Measurements from ENCODE around the gene EXOSC2.
"Not testable (repeated sequence)": the region's sequence is repeated elsewhere in the genome, so short reads cannot be mapped to it uniquely, and the experiment has no call there.

Gene EXOSC2

DNA sequence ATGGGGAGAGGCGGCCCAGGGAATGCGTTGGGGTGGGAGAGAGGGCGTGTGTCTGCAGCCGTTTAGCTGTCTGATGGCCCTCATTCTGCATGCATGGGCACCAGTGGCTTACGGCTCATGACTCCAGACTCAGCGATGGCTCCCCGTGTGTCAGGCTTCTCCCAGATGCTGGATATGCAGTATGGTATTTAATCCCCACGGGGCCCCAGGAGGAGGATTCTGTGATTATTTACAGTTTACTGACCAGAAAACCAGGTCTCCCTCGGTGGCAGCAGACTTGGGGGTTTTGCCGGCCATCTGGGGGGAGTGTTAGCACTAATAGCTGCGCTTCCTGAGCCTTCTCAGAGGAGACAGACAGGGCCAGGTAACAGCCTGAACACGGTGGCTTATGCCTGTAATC, 24.9 kb upstream of the EXOSC2 start:
- no peak for DNase-seq

DNA sequence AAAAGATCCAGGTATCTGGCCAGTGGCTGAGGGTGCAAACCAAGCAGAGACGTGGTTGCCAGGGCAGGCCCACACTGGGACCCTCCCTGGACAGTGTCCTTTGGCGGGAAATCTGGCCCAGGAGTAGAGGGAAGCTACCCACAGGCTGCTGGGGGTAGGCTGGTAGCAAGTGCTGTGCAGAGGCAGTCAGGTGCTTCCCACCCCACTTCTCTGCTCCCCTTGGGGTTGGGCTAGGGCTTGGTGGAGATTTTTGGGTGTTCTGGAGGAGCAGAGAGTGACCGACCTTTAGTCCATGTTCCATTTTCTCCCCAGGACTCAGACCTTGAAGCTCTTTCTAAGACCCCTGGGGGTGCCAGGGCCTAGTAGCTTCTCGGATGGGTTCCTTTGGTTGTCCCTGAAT, 23.6 kb upstream of the EXOSC2 start:
- DNase-seq = no peak

DNA sequence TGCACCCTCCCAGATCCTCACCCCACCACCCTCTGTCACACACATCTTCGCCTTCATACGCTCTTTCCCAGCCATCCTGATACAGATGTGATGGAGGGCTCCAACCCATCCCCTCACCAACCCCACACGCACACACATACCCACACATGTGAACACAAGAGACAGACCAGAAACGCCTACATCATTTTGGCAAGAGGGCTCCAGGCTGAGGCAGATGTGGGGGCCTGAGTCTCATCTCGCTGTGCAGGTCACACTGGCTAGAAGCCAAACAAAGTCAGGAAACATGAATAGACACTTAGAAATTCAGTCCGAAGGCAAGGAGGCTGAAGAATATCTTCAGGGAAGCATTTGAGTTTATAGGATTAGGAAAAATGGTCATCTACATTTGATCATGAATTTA, 22.9 kb upstream of the EXOSC2 start:
- peak; percentile 43 for DNase-seq

DNA sequence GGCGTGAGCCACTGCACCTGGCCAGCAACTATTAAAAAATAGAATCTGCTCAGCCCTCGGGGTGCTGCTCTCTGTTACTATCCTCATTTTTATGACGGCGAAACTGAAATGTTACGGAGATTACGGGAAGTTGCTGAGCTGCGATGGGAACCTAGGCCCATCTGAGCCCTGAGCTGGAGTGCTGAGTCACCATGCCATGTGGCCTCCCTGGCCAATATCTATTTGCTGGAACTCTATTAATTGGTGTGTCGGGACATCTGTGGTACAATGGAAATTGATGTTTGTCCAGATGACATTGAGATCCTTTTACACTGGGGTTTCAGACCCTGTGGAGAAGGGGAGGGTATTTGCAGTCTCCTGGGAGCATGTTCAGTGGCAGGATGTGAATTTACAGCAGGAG, 21.1 kb upstream of the EXOSC2 start:
- DNase-seq = no peak

DNA sequence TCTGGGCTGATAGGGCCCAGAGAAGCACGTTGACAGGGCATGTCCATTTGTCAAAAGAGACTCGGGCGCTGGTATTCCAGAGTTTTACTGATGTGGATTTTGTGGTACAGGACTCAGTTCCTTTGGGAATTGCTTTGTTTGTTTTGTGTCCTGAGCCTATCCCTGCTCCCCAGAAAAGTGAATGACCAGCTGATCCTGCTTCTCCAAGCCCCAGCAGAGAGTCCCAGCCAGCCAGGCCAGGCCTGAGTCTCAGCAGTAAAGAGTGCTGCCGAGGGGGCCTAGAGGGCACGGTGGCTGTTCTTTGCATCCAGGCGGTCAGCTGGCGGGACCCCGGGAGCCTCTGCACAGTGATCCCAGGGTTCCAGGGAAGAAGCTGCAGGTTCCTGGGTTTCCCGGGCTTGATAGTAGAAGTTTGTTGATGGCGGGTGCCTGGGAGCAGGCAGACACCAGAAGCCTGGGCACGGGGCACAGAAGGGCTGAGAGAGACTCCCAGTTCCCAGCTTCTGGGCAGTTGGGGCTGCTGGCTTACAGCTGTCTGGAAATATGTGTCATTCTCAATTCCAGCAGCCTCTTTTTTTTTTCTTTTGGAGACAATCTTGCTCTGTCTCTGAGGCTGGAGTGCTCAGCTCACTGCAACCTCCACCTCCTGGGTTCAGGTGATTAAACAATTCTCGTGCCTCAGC, 20.5 kb upstream of the EXOSC2 start:
- DNase-seq = no peak

DNA sequence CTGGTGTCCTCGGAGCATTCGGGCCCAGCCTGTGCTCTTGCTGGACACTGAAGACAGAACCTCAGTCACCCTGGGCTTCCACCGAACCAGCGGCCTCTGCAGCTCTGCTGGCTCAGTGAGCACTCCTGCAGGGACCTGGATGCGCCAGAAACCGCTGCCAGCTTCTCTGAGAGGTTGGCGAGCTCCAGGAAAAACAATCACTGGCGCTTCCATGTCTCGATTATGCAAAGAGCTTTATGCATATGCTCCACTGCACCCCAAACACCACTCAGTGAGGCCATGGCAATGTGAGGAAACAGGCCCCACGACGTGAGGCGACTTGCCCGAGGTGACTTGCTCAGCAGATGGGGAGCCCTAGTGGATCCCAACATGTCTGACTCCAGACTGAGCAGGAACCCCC, 18.2 kb upstream of the EXOSC2 start:
- DNase-seq = no peak

DNA sequence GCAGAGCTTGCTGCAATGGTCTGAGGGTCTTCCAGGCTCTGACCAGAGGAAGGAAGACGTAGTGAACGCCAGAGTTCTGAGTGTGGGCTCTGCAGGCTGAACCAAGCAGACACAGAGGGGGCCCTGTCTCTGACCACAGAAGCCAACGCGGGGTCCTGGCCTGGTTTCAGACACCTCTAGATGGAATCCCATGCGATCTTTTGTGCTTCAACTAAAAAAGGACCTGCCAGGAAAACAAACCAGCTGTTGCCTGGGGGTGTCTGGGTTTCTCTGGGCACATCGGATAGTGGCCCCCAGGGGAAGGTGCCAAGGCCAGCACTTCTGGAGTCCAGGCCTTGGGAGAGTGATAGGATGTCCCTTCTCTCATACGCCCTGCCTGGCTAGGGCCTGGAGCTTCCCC, 16.3 kb upstream of the EXOSC2 start:
- DNase-seq = no peak

DNA sequence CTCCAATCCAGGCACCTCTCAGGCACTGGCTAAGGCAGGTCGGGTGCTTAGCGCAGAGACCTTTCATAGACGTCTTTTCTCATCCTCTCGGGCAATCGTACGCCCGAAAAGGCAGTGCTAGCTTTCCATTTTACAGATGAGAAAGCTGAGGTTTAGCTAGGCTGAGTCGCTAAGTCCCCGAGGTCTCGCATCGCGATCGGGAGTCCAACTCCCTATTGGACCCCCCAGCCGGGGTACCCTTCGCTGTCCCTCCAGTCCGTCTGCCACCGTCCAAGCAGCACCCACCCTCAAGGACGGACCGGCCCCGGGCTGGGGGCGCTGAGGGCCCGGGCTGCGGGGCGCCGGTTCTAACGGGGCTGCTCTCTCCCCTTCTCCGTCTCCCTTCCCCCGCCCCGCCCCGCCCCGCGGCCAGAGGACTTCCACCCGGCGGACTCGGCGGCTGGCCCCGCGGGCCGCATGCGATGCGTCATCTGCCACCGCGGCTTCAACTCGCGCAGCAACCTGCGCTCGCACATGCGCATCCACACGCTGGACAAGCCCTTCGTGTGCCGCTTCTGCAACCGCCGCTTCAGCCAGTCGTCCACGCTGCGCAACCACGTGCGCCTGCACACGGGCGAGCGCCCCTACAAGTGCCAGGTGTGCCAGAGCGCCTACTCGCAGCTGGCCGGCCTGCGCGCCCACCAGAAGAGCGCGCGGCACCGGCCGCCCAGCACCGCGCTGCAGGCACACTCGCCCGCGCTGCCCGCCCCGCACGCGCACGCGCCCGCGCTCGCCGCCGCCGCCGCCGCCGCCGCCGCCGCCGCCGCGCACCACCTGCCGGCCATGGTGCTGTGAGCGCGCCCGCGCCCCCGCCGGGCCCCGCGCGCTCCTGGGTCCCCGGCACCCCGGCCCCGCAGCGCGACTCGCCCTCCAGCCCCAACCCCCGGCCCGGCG, 12.5 kb upstream of the EXOSC2 start:
- DNase-seq = peak; percentile 76

DNA sequence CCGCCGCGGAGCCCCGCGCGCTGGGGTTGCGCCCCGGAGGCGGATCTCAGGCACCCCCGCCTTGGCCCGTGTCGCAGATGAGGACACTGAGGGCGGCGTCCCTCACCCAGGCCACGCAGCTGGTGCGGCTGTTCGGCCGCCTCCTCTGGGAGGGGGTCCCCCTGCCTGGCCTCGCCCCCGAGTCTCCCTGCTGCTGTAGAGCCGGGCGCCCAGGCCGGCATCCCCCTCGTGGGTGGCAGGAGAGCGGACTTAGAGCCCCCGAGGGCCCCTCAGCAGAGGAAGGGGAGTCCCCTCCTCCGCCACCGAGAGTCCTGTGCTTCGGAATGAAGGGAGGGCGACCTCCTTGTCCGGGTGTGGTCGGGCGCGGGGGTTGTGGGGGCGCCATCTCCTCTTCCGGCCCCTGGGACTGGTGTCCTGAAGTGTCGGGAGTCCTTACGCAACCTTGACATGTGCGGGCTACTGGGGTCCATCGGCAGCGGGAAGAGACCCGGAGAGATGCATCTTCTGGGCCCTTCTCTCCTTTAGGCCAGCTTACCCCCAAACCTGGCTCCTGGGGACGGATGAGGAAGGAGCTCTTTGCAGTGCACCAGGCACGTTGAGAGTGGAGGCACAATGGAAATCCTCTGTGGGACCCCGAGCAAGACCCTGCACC, 11.7 kb upstream of the EXOSC2 start:
- DNase-seq = no peak

DNA sequence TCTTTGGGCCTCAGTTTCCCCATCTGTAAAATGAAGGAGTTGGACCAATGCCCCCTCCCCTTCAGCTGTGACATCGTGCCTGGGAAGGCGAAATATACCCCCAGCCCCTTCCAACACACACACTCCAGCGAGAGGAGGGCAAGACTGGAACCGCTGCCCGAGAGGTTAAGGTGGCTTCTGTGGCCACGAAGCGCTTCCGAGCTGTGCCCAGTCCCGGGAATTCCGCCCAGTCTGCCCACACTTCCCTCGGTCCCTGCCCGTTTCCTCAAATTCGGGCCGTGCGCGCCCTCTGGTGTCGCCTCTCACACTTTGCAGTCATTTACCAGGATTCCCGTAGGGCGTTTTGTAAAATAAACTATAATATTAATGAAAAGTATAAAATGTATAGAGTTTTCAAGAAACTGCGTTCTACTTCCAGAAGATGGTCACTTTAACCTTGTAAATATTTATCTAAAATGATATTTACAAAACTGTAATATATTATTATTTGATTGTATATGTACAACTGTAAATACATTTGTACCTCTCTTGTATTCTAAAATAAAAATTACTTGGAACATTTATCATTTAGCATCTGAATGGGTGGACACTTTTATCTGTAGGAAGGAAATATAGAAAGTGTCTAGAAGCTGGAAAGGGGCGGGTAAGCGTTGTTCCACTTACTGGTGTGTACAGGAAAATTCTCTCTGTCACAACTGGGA, 11.0 kb upstream of the EXOSC2 start:
- peak; percentile 60 for DNase-seq

DNA sequence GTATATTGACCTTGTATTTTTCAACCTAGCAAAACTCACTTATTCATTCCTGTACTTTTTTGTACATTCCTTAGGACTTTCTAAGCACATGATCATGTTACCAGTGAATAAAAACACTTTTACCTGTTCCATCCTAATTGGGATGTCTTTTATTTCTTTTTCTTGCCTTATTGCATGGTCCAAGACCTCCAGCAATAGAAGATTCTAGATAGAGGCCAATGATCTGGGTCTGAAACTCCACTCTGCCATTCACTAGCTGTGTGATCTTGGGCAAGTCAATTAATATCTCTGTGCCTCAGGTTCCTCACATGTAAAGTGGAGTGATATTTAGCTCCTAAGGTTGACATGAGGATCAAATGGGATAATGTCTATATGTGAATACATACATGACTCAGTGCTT, 8.5 kb upstream of the EXOSC2 start:
- DNase-seq = no peak

DNA sequence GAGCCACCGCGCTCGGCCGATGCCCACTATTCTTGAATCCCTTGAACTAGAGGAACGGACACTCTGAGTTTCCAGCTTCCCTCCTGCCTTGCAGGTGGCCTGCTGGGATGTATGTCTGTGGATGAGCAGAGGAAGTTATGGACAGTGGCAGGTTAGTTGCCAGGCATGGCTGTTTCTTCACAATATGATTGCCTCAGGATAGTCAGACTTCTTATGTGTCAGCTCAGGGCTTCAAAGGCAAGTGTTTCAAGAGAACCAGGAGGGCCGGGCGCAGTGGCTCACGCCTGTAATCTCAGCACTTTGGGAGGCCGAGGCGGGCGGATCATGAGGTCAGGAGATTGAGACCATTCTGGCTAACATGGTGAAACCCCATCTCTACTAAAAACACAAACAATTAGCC, 7.6 kb upstream of the EXOSC2 start:
- not testable (repeated sequence) for DNase-seq

DNA sequence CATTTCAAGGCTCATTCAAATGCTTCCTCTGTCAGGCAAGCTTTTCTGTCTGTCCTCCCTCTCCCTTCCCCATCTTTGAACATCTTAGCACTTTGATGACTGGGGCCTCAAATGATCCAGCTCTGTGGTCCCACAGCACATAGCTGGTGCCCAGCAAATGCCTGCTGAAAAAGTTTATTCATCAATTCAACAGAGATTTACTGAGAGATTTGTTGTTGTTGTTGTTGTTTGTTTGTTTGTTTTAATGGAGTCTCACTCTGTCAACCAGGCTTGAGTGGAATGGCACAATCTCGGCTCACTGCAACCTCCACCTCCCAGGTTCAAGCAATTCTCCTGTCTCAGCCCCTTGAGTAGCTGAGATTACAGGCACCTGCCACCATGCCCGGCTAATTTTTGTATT, 6.0 kb upstream of the EXOSC2 start:
- DNase-seq = no peak

DNA sequence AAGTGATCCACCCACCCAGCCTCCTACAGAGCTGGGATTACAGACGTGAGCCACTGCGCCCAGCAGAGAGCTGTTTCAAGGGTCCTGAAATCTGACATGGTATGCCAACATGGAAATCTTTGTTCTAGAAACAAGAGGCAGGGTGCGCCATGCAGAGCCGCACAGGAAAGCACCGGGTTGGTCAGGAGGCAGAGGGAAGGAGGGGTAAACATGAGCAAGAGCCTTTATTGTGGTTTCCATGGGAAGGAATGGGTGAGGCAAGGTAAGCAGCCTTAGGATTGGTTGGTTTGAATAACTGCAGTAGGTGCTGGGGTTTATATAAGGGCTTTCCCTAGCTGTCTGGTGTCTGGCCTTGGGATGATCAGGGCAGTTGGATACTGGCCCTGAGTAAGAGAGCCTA, 5.5 kb upstream of the EXOSC2 start:
- DNase-seq = no peak

DNA sequence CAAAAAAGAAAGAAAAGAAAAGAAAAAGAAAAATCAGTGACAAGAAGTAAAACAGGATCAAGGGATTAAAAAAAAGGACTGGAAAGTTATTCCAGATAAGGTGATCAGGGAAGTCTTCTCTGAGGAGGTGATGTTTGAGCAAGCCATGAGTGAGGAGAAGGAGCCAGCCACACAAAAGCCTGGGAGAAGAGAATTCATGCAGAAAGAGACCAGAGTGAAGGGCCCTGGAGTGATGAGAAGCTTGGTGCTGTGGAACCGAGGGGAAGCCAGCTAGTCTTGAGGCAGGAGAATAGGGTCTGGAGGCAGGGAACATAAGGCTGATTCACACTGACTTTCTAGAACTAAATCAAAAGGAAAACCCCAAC, 4.0 kb upstream of the EXOSC2 start:
- DNase-seq = no peak

DNA sequence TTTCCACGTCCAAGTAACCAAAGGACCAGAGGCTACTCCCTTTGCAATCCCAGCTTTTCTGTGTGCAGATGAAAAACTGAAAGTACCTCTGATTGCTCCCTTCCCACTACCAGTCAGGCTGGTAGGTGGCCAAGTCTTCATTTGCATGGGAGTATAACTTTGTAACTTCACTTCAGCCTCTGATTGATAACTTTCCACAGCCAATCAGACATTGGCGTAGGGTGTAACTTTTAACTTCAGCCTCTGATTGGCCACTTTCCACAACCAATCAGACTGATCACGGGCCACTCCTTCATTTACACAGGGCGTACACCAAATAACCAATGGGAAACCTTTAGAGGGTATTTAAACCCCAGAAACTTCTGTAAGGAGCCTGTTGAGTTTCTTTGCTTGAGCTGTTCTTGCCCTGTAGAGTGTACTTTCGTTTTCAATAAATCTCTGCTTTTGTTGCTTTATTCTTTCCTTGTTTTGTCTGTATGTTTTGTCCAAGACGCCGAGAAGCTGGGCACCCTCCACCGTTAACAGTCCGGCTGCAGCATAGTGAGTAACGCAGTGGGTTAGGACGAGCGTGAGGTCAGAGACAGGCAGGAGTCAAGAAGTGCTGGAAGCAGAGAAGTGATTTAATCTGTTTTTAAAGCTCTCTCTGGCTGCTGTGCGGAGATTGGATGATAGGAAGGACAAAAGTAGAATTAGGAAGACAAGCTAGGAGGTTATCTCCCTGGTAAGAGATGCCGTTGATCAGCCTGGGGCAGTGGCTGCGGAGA, 3.5 kb upstream of the EXOSC2 start:
- DNase-seq = peak; percentile 92

DNA sequence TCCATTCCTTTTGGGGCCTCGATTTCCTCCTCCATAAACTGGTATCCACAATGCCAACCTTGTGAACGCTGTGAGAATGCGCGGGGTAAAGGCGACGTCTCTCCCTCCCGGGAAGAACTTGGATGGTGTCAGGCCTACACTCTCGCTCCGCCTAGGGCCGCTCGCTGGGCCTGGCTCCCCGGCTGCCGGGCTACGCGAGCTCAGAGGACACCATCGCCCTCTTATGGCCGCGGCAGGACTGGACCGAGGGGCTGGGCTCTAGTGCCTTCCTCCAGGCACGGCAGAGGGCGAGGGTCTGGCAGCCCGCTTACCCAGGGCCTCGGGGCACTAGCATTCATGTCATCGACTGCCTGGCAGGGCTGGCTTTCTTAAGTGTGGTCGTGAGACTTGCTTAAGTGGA, 1.3 kb upstream of the EXOSC2 start:
- peak; percentile 15 for DNase-seq

DNA sequence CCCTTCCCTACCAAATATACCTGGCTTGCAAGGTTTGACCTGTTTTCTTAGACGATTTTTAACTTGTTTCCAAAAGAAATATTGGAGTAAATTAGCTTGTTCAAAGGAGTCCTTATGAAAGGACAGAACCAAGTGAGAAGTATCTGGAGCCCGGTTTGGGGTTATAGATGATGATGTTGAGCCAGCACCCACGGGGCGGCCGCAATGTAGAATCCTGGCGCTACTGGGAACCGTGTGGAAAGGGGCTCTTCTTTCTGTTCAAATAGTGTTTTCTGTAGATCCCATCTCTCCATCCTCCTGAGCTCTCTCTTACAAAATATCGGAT, 517 bp upstream of the EXOSC2 start:
- DNase-seq = no peak

DNA sequence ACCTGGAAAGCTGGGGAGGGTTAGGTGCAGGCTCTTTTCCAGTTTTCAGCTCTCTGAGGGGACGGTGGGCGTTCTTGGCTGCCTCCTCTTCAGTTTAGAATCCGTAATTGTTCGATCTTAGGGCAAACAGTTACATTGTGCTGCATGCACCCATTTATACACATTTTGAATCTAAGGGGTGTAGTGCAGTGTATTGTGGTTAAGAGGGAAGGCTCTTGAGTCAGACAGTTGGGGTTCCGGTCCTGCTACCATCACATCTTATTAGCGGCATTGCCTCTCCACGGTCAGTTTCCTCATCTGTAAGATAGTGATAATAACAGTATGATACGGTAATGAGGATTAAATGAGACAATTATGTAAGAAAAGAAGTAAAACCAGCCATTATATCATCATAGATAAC, 625 bp downstream of the EXOSC2 start:
- no peak for DNase-seq

DNA sequence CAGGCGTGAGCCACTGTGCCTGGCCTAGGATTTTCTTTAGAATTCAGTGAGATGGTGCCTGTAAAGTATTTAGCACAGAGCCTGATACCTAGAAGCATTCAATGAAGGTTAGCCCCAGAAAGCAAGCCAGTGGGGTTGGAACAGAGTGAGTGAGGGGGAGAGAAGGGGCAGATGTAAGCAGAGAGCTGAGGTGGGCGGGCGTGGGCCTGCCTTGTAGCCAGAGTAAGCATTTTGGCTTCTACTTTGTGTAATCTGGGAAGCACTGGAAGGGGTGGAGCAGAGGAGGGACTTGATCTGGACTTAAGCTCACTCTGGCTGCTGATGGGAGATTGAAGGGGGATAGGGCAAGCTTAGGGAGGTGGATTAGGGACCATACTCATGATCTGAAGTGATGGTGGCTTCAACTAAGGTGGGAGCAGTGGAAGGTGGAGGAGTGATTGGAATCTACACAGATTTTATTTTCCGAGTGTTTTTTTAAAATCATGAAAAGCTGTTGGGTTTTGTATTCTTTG, 2.6 kb downstream of the EXOSC2 start:
- DNase-seq = no peak

DNA sequence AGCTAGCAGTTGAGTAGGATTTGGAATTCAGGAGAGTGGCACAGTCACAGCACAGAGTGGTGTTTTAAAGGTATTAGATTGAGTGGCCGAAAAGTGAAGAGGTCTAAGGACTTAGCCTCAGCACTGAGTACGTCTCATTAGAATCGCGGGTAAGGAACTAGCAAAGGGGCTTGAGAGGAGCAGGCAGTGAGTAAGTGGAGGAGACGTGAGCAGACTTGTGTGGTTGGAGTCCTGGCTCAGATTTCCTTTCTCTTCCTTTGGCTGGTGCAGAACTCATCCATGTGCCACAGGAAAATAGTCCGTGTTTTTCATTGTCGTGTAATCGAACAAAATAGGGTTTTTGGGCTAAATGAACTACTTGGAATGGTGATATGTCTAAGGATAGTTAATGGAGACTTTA, 3.4 kb downstream of the EXOSC2 start:
- DNase-seq = no peak

DNA sequence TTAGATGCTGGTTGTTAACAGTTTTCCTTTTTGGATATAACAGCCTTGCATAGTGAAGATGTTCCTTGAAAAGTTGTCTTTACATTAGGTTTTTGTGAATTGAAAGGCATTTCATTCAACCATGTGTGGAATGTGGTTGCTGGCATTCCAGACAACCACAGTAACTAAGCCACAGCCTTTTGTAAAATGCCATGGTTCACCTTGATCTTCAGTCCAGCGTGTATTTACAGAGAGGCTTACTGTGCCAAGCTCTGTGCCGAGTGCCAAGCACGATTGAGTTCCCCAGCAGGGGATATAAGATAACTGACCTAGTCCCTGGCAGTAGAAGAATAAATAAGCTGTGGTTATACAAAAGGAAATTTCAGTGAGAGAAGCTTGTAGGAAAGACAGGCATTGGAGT, 4.9 kb downstream of the EXOSC2 start:
- DNase-seq = peak; percentile 53

DNA sequence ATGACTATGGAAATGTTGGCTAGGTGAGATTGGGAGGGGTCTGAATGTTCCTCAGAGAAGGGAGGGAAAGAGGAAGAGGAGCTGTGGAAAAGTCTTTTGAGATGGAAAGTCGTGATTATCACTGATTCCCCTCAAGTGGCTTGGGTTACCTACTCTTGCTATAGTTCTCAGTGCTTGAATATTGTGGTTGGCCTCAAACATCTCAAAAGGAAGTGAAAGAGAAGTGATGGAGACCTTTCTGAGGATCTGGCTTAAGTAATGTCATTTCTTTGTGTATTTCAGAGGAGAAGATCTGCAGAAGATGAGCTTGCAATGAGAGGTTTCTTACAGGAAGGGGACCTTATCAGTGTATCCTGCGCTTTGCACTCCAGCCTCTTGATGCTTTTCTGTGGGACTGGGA, 5.5 kb downstream of the EXOSC2 start:
- DNase-seq = no peak
